ENCODE measurements around the gene MICALL1. TPM values are rescaled to one million over a fixed set of nuclear protein-coding genes. Genes with fewer than 3 reads are reported as not detected.

MICALL1 gene
- total and polyA plus RNA-seq, 9 of the 15 experiments (the other 6 are each of a cell fraction or from before 2014, with no cell fraction given): 0.32 to 21.5 (median 6.1) TPM

GRCh38 chr22:37979782-37980181 is 73.7 kb downstream of the MICALL1 start:
- Histone ChIP-seq H3K9ac (ENCODE audit: insufficient read depth in 1 of 2, low read depth in 2 of 2, low read length in 2 of 2) (no peak overlapping the region), H4K20me1 (replicated peaks; ENCODE audit: control insufficient read depth, insufficient read depth, low read length) (no peaks in the 10 kb centered on the region), H3K27ac (ENCODE audit: extremely low read depth, low read depth, low read length) (no peak overlapping the region), H3K4me1 (replicated peaks in 1 of 2; ENCODE audit: control insufficient read depth in 2 of 2, insufficient read depth in 2 of 2, low read length in 2 of 2) (peaks cover 0 to 7% of the 10 kb centered on the region in 2 experiments; a peak in 2 of 5 replicates), H3K9me3 (replicated peaks; ENCODE audit: control insufficient read depth, insufficient read depth, low read depth, low read length) (no peaks in the 10 kb centered on the region), H3K4me3 (no peak overlapping the region), H2AFZ (ENCODE audit: low read depth, low read length) (no peak overlapping the region), H3K79me2 (ENCODE audit: control insufficient read depth, insufficient read depth, low read length) (no peaks in the 10 kb centered on the region), H3K4me2 (ENCODE audit: insufficient read depth, low read length) (no peak overlapping the region), H3K9me1 (ENCODE audit: control insufficient read depth, insufficient read depth, low read length) (no peaks in the 10 kb centered on the region), H3K36me3 (ENCODE audit: control insufficient read depth, insufficient read depth, low read length) (no peaks in the 10 kb centered on the region), H3K27me3 (ENCODE audit: control insufficient read depth in 2 of 2, insufficient read depth in 2 of 2, low read length in 2 of 2) (no peaks in the 10 kb centered on the region)
- ATAC-seq: no peak
- POLR2A ChIA-PET: interaction anchor here (0.5 to 0.7 kb wide), 2 partner anchors 13 to 107 kb away, joined by 3 read pairs; no protein-coding TSS in a partner anchor
- intact Hi-C loops (cut with micrococcal nuclease): no loop called here
- no peak for FAIRE-seq
- in situ Hi-C loops (cut with MboI): loop anchor here (10.0 kb wide), 1 partner anchor 435 kb away; no protein-coding TSS in a partner anchor
- BruUV-seq (replicated peaks): no TSS peak
- no peak for DNase-seq (ENCODE audit: extremely low read depth in 1 of 4, low spot score in 3 of 4)
- WGBS (ENCODE audit: insufficient coverage, low coverage, missing lambda C conversion rate): 40% methylated on average over 4 of the region's 8 CpGs
- CTCF ChIA-PET (ENCODE audit: low intra/inter-chr PET ratio): no interaction called here
- TF ChIP-seq BHLHE40 (IDR thresholded peaks at IDR 0.05; ENCODE audit: low read length) (no peak), NONO (IDR thresholded peaks at IDR 0.05; ENCODE audit: low read depth in 2 of 2, low read length in 1 of 2) (no peak), SIN3B (IDR thresholded peaks at IDR 0.05; ENCODE audit: low read depth) (no peak), RNF219 (CRISPR knock-in tag; IDR thresholded peaks at IDR 0.05) (no peak), ZNF696 (CRISPR knock-in tag; conservative IDR thresholded peaks at IDR 0.05) (no peak), MED1 (CRISPR knock-in tag; IDR thresholded peaks at IDR 0.05; ENCODE audit: borderline replicate concordance) (no peak), PPARD (CRISPR knock-in tag; IDR thresholded peaks at IDR 0.05) (no peak), GMEB1 (CRISPR knock-in tag; IDR thresholded peaks at IDR 0.05) (no peak), ZNF609 (CRISPR knock-in tag; IDR thresholded peaks at IDR 0.05; ENCODE audit: borderline replicate concordance) (no peak)
- TF ChIP-seq, protein P1, sequence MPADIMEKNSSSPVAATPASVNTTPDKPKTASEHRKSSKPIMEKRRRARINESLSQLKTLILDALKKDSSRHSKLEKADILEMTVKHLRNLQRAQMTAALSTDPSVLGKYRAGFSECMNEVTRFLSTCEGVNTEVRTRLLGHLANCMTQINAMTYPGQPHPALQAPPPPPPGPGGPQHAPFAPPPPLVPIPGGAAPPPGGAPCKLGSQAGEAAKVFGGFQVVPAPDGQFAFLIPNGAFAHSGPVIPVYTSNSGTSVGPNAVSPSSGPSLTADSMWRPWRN (IDR thresholded peaks at IDR 0.05; ENCODE audit: low read depth): no peak
- TF ChIP-seq, protein P2, sequence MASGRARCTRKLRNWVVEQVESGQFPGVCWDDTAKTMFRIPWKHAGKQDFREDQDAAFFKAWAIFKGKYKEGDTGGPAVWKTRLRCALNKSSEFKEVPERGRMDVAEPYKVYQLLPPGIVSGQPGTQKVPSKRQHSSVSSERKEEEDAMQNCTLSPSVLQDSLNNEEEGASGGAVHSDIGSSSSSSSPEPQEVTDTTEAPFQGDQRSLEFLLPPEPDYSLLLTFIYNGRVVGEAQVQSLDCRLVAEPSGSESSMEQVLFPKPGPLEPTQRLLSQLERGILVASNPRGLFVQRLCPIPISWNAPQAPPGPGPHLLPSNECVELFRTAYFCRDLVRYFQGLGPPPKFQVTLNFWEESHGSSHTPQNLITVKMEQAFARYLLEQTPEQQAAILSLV (tag; IDR thresholded peaks at IDR 0.05): no peak

All from K562 (cell line).